Panc1 (cell line): ENCODE measurements around the gene LACC1.

Source experiments
- POLR2AphosphoS5 ChIP-seq: IDR thresholded peaks from 2 replicates; pipeline ENCODE4 v1.6.1; 2012; ENCODE audit warnings: mild to moderate bottlenecking, low read depth, low read length, moderate library complexity
- TCF7L2 ChIP-seq: IDR thresholded peaks from 2 replicates; pipeline ENCODE4 v1.6.1; 2011; ENCODE audit warnings: mild to moderate bottlenecking, low read depth, low read length, inconsistent platforms
- TF ChIP-seq, protein P1 (sequence below): fragments of 450-650 bp; IDR thresholded peaks from 2 replicates; pipeline ENCODE4 v1.5.1; 2017; ENCODE audit warnings: mild to moderate bottlenecking
- TF ChIP-seq, protein P2 (sequence below), 2 experiments: IDR thresholded peaks; 2 replicates each; pipeline ENCODE4 v1.6.1; 2011 to 2012; ENCODE audit warnings: low read depth in 2 of 2, control low read depth in 1 of 2, low read length in 1 of 2, mild to moderate bottlenecking in 1 of 2, moderate library complexity in 1 of 2; ENCODE audit not compliant: insufficient read depth in 1 of 2

DNA sequence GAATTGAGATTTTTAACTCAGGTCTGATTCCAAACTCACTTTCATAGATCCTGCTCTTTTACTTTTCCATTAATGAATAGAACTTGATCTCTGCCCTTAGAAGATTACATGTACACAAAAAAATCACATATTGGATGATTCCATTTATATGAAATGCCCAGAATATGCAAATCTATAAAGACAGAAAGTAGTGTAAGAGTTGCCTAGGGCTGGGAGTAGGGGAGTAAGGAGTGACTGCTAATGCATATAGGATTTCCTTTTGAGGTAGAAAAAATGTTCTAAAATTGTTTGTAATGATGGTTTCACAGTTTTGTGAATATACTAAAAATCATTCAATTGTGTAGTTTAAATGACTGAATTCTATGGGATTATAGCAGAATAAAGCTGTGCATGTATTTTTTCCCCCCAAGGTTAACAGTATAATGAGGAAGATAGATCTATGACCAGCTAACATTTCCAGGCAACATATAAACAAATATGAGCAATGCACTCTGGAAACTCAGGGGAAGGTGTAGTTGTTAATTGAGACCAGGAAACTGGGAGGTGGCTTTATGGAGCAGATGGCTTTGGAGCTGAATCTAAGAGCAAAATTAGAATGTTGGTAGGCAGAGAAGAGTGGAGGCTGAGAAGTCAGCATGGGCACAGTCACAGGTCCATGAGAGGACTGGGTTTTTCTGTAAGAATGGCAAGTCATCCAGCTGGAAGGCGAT is 41.4 kb downstream of the LACC1 start:
- TF ChIP-seq POLR2AphosphoS5 (no peak), TCF7L2 (no peak)
- TF ChIP-seq, protein P1, sequence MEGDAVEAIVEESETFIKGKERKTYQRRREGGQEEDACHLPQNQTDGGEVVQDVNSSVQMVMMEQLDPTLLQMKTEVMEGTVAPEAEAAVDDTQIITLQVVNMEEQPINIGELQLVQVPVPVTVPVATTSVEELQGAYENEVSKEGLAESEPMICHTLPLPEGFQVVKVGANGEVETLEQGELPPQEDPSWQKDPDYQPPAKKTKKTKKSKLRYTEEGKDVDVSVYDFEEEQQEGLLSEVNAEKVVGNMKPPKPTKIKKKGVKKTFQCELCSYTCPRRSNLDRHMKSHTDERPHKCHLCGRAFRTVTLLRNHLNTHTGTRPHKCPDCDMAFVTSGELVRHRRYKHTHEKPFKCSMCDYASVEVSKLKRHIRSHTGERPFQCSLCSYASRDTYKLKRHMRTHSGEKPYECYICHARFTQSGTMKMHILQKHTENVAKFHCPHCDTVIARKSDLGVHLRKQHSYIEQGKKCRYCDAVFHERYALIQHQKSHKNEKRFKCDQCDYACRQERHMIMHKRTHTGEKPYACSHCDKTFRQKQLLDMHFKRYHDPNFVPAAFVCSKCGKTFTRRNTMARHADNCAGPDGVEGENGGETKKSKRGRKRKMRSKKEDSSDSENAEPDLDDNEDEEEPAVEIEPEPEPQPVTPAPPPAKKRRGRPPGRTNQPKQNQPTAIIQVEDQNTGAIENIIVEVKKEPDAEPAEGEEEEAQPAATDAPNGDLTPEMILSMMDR = no peak
- TF ChIP-seq, protein P2, sequence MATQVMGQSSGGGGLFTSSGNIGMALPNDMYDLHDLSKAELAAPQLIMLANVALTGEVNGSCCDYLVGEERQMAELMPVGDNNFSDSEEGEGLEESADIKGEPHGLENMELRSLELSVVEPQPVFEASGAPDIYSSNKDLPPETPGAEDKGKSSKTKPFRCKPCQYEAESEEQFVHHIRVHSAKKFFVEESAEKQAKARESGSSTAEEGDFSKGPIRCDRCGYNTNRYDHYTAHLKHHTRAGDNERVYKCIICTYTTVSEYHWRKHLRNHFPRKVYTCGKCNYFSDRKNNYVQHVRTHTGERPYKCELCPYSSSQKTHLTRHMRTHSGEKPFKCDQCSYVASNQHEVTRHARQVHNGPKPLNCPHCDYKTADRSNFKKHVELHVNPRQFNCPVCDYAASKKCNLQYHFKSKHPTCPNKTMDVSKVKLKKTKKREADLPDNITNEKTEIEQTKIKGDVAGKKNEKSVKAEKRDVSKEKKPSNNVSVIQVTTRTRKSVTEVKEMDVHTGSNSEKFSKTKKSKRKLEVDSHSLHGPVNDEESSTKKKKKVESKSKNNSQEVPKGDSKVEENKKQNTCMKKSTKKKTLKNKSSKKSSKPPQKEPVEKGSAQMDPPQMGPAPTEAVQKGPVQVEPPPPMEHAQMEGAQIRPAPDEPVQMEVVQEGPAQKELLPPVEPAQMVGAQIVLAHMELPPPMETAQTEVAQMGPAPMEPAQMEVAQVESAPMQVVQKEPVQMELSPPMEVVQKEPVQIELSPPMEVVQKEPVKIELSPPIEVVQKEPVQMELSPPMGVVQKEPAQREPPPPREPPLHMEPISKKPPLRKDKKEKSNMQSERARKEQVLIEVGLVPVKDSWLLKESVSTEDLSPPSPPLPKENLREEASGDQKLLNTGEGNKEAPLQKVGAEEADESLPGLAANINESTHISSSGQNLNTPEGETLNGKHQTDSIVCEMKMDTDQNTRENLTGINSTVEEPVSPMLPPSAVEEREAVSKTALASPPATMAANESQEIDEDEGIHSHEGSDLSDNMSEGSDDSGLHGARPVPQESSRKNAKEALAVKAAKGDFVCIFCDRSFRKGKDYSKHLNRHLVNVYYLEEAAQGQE (IDR thresholded peaks at IDR 0.05; ENCODE audit: insufficient read depth in 1 of 2, low read depth in 2 of 2, low read length in 1 of 2) = no peak
